ENCODE measurements around the gene TSTD1.
A peak's percentile ranks its signal among the peaks of the same experiment; 100 is the strongest.

GRCh38 chr1:160997323-160998038 lies 41.3 kb downstream of the TSTD1 start:
- TF ChIP-seq CTCF (IDR thresholded peaks at IDR 0.05) (peak; percentile 22 to 53 (median 43)), POLR2A (IDR thresholded peaks at IDR 0.05) (no peak)
